ENCODE measurements around the gene DIPK1C. TPM values are rescaled to one million over a fixed set of nuclear protein-coding genes. Genes with fewer than 3 reads are reported as not detected.

DIPK1C gene
- total RNA-seq, 1 experiment from 2014 or later, result not detected

DNA sequence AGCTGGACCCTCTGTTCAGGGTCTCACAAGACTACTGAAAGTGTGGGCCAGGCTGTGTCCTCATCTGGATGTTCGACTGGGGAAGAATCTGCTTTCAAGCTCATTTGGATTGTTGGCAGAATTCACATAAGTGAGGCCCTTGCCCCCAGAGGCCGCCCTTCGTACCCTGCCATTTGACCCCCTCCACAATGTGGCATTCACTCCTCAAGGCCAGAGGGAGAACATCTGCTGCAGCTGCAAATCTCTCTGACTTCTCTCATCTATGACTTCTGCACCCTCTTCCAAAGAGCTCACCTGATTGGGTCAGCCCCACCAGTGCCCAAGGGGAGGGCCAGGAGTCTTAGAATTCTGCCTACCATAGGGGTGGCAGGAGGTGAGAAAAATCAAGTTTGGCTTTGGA is 35.2 kb upstream of the DIPK1C start:
- H3K27me3 ChIP-seq, result no peaks in the 10 kb centered on the region; the same call in 1 of the 2 replicates
- H3K36me3 ChIP-seq, result no peaks in the 10 kb centered on the region
- H3K9me3 ChIP-seq, result no peaks in the 10 kb centered on the region
- DNase-seq, result no peak
- no peak overlapping the region for H3K4me3 ChIP-seq

DNA sequence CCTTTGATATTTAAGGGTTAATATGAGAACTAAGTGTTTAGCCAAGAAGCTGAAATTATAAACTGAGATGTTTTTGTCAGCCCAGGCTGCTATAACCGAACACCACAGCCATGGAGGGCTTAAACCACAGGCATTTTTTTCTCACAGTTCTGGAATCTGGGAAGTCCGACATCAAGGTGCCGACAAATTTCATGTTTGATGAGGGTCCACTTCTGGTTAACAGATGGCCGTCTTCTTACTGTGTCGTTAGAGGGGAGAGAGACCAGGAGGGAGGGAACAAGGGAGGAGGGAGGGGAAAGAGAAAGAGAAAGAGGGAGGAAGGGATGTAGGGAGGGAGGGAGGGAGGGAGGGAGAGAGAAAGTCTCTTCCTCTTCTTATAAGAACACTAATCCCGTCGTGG is 32.6 kb upstream of the DIPK1C start:
- no peaks in the 10 kb centered on the region for H3K36me3 ChIP-seq

GRCh38 chr18:74488864-74489263 is 31.8 kb upstream of the DIPK1C start:
- DNase-seq, result no peak
- H3K4me3 ChIP-seq, result no peak overlapping the region

More for the DNA sequence above, 32.6 kb upstream of the DIPK1C start:
- H3K9me3 ChIP-seq, result no peaks in the 10 kb centered on the region
- DNase-seq, result no peak
- no peak overlapping the region for H3K4me3 ChIP-seq
- H3K27me3 ChIP-seq, result no peaks in the 10 kb centered on the region; the same call in 1 of the 2 replicates

GRCh38 chr18:74488354-74488753 is 31.2 kb upstream of the DIPK1C start:
- no peaks in the 10 kb centered on the region for H3K9me3 ChIP-seq
- no peaks in the 10 kb centered on the region for H3K36me3 ChIP-seq
- no peak for DNase-seq
- H3K27me3 ChIP-seq, result no peaks in the 10 kb centered on the region
- no peak overlapping the region for H3K4me3 ChIP-seq

More at GRCh38 chr18:74488864-74489263, 31.8 kb upstream of the DIPK1C start:
- H3K9me3 ChIP-seq, result no peaks in the 10 kb centered on the region
- no peaks in the 10 kb centered on the region for H3K27me3 ChIP-seq
- H3K36me3 ChIP-seq, result no peaks in the 10 kb centered on the region

DNA sequence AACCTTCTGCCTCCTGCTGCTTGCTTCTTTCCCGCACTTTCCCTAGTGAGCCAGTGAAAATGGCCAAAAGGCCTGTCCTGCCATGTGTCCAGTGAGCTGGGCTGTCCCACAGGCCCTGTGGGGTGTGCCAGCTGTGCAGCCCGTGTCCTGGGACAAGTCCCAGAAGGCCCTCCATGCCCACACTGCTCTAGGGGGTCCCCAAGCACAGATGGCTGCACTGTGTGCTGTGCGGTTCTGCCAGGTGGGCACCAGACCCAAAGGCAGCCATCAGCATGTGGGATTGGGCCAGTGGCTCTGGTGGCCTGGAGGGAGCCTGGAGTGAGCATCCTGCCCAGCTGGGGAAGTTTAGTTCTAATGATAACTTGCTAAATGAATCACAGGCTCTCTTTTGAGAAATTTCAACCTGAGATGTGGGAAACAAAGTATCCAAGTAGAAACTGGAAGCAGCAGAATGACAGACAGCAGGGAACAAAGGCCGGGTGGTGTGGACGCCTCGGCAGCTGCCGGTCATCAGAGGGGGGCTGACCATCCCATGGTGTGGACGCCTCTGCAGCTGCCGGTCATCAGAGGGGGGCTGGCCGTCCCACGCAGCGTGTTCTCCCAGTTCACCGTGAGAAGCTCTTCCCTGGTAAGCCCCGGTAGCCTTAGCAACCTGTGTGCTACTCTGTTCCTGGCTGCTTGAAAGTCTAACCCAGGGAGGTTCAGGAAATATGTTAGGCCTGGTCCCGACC is 29.2 kb upstream of the DIPK1C start:
- no peak for DNase-seq
- Histone ChIP-seq H3K36me3 (no peaks in the 10 kb centered on the region), H3K4me3 (no peak overlapping the region), H3K9me3 (no peaks in the 10 kb centered on the region), H3K27me3 (no peaks in the 10 kb centered on the region)

DNA sequence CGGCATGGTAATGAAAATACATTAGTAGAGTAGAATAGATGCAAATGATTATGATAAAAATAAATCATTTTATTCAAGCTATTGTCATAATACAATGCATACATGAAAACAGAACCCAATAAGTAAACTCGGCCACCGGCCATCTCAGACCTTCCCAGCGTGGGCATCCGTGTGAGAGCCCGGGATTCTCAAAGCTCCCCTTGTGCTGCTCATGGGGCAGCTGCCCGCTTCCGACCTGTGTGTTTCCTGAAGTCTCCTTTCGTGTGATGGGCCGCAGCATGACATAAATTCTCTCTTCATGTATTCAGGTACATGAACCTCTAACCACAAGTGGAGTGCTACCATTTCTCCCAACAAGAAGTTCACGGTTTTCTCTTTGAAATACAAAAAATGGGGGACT is 25.6 kb upstream of the DIPK1C start:
- H3K4me3 ChIP-seq, result no peak overlapping the region
- DNase-seq, result no peak
- no peaks in the 10 kb centered on the region for H3K36me3 ChIP-seq
- no peaks in the 10 kb centered on the region for H3K9me3 ChIP-seq
- H3K27me3 ChIP-seq, result no peaks in the 10 kb centered on the region

DNA sequence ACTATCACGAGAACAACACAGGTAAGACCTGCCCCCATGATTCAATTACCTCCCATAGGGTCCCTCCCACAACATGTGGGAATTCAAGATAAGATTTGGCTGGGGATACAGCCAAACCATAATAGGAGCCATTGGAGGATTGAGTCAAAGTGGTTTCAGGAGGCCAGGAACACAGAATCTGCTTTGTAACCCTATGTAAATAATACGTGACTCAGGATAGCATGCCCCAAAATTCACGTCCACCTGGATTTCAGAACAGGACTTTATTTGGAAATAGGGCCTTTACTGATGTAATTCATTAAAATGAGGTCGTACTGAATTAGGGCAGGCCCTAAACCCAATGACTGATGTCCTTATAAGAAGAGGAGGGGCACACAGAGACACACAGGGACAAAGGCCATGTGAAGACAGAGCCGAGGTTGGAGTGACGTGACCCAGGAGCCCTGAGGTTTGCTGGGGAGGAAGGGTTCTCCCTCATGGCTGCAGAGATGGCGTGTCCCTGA is 23.1 kb upstream of the DIPK1C start:
- no peak for DNase-seq
- no peak overlapping the region for H3K4me3 ChIP-seq
- H3K27me3 ChIP-seq, result no peaks in the 10 kb centered on the region
- no peaks in the 10 kb centered on the region for H3K9me3 ChIP-seq
- no peaks in the 10 kb centered on the region for H3K36me3 ChIP-seq

DNA sequence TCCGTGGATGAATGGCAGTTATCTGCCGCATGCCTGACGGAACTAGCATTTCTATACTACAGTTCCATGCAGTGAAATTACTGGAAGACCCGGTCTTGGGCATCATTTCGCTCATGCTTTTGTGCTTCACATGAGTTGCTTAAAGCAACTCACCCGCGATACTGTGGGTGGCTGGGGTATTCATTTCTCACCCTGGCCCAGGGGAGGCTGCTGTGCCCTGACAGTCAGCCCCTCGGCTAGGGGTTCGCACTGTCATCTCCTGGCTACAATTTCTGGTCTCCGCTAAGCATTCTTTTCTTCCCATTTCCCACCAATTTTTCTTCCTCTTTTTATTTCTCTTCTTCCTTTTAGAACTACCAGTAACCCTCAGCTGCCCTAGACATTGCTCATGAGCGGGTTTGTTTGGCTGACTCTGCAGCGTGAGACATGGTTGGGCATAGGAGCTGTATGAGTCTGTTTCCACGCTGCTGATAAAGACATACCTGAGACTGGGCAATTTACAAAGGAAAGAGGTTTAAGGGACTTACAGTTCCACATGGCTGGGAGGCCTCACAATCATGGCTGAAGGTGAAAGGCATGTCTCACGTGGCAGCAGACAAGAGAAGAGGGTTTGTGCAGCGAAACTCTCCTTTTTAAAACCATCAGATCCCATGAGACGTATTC is 22.5 kb upstream of the DIPK1C start:
- H3K36me3 ChIP-seq, result no peaks in the 10 kb centered on the region
- H3K27me3 ChIP-seq, result no peaks in the 10 kb centered on the region
- no peak for DNase-seq
- no peaks in the 10 kb centered on the region for H3K9me3 ChIP-seq
- no peak overlapping the region for H3K4me3 ChIP-seq

- no peaks in the 10 kb centered on the region for H3K27me3 ChIP-seq
- H3K36me3 ChIP-seq, result no peaks in the 10 kb centered on the region
- no peak for DNase-seq
- H3K4me3 ChIP-seq, result no peak overlapping the region
- no peaks in the 10 kb centered on the region for H3K9me3 ChIP-seq
Measured at GRCh38 chr18:74478880-74479279, 21.8 kb upstream of the DIPK1C start.

GRCh38 chr18:74478316-74478715 is 21.2 kb upstream of the DIPK1C start:
- Histone ChIP-seq H3K27me3 (no peaks in the 10 kb centered on the region), H3K4me3 (no peak overlapping the region)
- no peak for DNase-seq

GRCh38 chr18:74477771-74478170 is 20.7 kb upstream of the DIPK1C start:
- no peak for DNase-seq
- no peaks in the 10 kb centered on the region for H3K9me3 ChIP-seq
- no peaks in the 10 kb centered on the region for H3K27me3 ChIP-seq
- no peaks in the 10 kb centered on the region for H3K36me3 ChIP-seq
- H3K4me3 ChIP-seq, result no peak overlapping the region

More at GRCh38 chr18:74478316-74478715, 21.2 kb upstream of the DIPK1C start:
- H3K9me3 ChIP-seq, result no peaks in the 10 kb centered on the region
- H3K36me3 ChIP-seq, result no peaks in the 10 kb centered on the region

DNA sequence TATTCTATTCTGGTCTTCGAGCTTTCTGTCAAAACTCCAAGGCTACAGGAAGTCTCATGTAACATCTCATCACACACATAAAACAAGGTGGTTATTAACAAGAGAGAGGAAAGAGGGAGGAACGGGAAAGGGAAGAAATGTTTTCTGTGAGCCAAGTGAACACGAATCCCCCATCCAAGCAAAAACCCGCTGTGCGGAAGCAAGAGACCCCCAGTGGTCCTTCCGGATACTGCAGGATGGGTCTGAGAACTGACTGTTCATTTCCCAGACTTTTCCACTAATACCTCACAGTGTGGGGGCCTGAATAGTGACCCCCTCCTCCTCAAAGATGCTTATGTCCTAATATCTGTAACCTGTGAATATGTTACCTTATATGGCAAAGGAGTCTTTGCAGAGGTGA is 19.0 kb upstream of the DIPK1C start:
- no peak for DNase-seq
- Histone ChIP-seq H3K27me3 (no peaks in the 10 kb centered on the region; the same call in 1 of the 2 replicates), H3K36me3 (no peaks in the 10 kb centered on the region), H3K9me3 (peaks cover 1% of the 10 kb centered on the region; the same call in 1 of the 2 replicates), H3K4me3 (no peak overlapping the region)

DNA sequence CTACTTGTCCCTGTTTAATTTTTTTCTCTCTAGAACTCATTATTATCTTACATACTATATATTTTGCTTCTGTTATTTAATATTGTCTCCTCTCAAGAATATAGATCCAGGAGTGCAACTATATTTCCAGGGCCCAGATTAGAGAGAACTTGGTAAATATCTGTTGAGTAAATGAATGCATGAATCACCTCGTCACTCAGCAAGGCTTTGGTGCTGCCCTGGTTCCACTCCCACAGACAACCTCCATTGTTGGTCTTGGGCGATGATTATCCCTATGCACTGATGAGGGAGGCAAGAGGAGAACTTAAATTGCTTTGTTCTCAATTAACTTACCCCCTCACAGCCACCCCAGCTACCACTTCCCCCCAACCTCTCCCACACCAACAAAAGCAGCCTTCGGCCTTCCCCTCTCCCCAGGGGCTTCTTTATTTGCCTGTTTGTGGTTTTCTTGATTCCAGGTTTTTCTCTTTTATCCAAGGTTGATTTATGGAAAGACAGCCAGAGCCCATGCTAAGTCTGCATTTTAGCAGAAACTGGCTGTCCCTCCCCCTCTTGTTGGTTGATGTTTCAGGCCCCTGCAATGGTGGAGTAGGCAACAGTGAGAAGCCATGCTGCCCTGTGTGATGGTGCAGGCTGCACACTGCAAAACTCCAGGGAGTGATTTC is 17.0 kb upstream of the DIPK1C start:
- Histone ChIP-seq H3K4me3 (no peak overlapping the region), H3K36me3 (no peaks in the 10 kb centered on the region), H3K27me3 (no peaks in the 10 kb centered on the region; the same call in 1 of the 2 replicates), H3K9me3 (peaks cover 8% of the 10 kb centered on the region)
- DNase-seq, result no peak

- no peak overlapping the region for H3K4me3 ChIP-seq
- H3K27me3 ChIP-seq, result no peaks in the 10 kb centered on the region; the same call in 1 of the 2 replicates
- DNase-seq, result no peak
- H3K36me3 ChIP-seq, result no peaks in the 10 kb centered on the region
- H3K9me3 ChIP-seq, result peaks cover 8% of the 10 kb centered on the region
Measured at GRCh38 chr18:74472312-74472711, 15.2 kb upstream of the DIPK1C start.

DNA sequence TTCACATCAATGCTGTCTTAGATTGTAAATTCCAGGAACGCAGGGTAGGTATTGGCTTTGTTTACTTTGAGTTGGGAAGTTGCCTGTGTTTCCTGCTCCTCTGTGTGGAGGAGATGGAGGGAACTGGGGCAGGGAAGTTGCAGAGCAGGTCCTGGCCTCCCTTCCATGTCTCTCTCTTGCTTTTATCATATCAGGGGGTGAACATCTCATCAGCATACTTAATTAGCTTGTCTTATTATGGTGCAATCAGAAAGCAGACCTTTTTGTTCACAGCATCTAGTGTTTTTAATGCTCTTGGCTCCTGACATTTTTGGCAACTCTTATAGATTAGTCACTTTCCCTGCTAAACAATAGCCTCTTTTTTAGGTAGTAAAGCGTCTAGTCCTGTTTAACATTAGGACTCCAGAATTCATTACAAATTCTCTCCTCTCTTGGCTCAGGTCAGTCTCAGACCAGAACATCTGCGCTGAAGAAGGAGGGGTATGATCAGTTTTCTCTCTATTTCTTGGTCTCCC is 11.5 kb upstream of the DIPK1C start:
- peaks cover 8% of the 10 kb centered on the region for H3K9me3 ChIP-seq
- no peak for DNase-seq
- H3K27me3 ChIP-seq, result no peaks in the 10 kb centered on the region; the same call in 1 of the 2 replicates
- no peak overlapping the region for H3K4me3 ChIP-seq
- H3K36me3 ChIP-seq, result no peaks in the 10 kb centered on the region

DNA sequence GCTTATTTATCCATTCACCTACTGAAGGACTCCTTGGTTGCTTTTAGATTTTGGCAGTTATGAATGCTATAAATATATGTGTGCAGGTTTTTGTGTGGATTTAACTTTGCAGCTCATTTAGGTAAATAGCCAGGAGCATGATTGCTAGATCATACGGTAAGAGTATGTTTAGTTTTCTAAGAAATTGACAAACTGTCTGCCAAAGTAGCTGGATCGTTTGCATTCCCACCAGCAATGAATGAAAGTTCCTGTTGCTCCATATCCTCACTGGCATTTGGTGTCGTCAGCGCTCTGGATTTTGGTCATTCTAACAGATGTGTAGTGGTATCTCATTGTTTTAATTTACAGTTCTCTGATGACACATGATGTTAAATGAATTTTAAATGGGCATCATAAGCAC is 8.7 kb upstream of the DIPK1C start:
- Histone ChIP-seq H3K4me3 (no peak overlapping the region), H3K9me3 (peaks cover 4% of the 10 kb centered on the region), H3K36me3 (no peaks in the 10 kb centered on the region), H3K27me3 (no peaks in the 10 kb centered on the region)
- DNase-seq, result no peak

GRCh38 chr18:74463983-74464382 is 6.9 kb upstream of the DIPK1C start:
- Histone ChIP-seq H3K27me3 (peaks cover 4% of the 10 kb centered on the region; the same call in 1 of the 2 replicates), H3K4me3 (no peak overlapping the region), H3K36me3 (no peaks in the 10 kb centered on the region), H3K9me3 (no peaks in the 10 kb centered on the region)
- DNase-seq, result no peak
